Esophagus squamous epithelium (tissue), 5 donors: ENCODE measurements around the gene PHLDB2. TPM values are rescaled to one million over a fixed set of nuclear protein-coding genes. Genes with fewer than 3 reads are reported as not detected.

Experiments used
- DNase-seq: peaks from one replicate; lab custom pipeline; 2025; lab: John Stamatoyannopoulos, UW
- H3K27ac ChIP-seq, 4 donors: fragments of 200-600 bp; sonication (generic); one replicate each; pipeline ENCODE4 v1.5.1; 2016 to 2019; ENCODE audit warnings: mild to moderate bottlenecking in 1 of 4
- H3K27me3 ChIP-seq, 4 donors: fragments of 200-600 bp; sonication (generic); 1 replicate in 3 of 4; 2 replicates in 1 of 4; pipeline versions ENCODE4 v1.5.1 to v1.6.0; 2017 to 2021; ENCODE audit warnings: antibody characterized with exemption in 1 of 4
- H3K36me3 ChIP-seq, 3 donors: fragments of 200-600 bp; sonication (generic); one replicate each; pipeline ENCODE4 v1.5.1; 2016 to 2019
- H3K4me1 ChIP-seq, 3 donors: fragments of 200-600 bp; sonication (generic); one replicate each; pipeline ENCODE4 v1.5.1; 2017 to 2019
- H3K4me3 ChIP-seq, 4 donors: fragments of 200-600 bp; sonication (generic); 1 replicate in 3 of 4; 2 replicates in 1 of 4; pipeline ENCODE4 v1.5.1; 2016 to 2019; ENCODE audit warnings: mild to moderate bottlenecking in 2 of 4, moderate library complexity in 1 of 4
- H3K9me3 ChIP-seq, 3 donors: fragments of 200-600 bp; sonication (generic); one replicate each; pipeline ENCODE4 v1.5.1; 2016 to 2019
- CTCF ChIP-seq, 6 experiments: fragments of 450-650 bp in 4 of 6; fragments of 200-600 bp in 2 of 6; sonication (generic) in 2 of 6; IDR thresholded peaks; one replicate each; pipeline ENCODE4 v1.5.1; 2016 to 2019; ENCODE audit warnings: antibody characterized with exemption in 6 of 6, mild to moderate bottlenecking in 4 of 6, moderate library complexity in 4 of 6
- POLR2A ChIP-seq, 4 donors: fragments of 450-650 bp; IDR thresholded peaks; one replicate each; pipeline ENCODE4 v1.6.1; 2017; ENCODE audit warnings: antibody characterized with exemption in 4 of 4, mild to moderate bottlenecking in 4 of 4, moderate library complexity in 3 of 4
- WGBS, 2 donors: methylation state at CpG; one replicate each; pipeline ENCODE4 v1.1.5; 2018; 5-methylcytosine and 5-hydroxymethylcytosine counted together
- intact Hi-C: fragments of 100-400 bp; cut with DNase I; formaldehyde crosslinking; loops from one replicate; pipeline ENCODE4 v1.15.0; 2022
- total RNA-seq, 4 donors: library from RNA; depleted of rRNA; stranded (reverse); fragments of >200 nt; gene quantifications; one replicate each; pipeline ENCODE4 v1.1.0, GENCODE V29; 2016
- donor health status: DM: yes; HTN: yes; CAD: no.

PHLDB2 gene
- total RNA-seq, 4 donors from 2014 or later: 5.6 to 37.8 (median 19.2) TPM

GRCh38 chr3:111939873-111940272, 80.8 kb downstream of the PHLDB2 start:
- no peak for DNase-seq
- H3K4me3 ChIP-seq: no peak overlapping the region
- H3K36me3 ChIP-seq: peaks cover 0 to 45% (median 5%) of the 10 kb centered on the region in 3 donors
- WGBS, 2 donors: 93 to 96% methylated on average over 2 of the region's 2 CpGs
- no peaks in the 10 kb centered on the region for H3K9me3 ChIP-seq
- peaks cover 0 to 7% (median 0%) of the 10 kb centered on the region in 3 donors for H3K4me1 ChIP-seq
- H3K27ac ChIP-seq: no peak overlapping the region
- no peak for TF ChIP-seq POLR2A (IDR thresholded peaks at IDR 0.05)
- intact Hi-C loops: no loop called here
- H3K27me3 ChIP-seq: no peaks in the 10 kb centered on the region

GRCh38 chr3:111943533-111943932, 84.5 kb downstream of the PHLDB2 start:
- Histone ChIP-seq H3K27me3 (no peaks in the 10 kb centered on the region), H3K9me3 (no peaks in the 10 kb centered on the region), H3K4me1 (peaks cover 0 to 5% (median 3%) of the 10 kb centered on the region in 3 donors), H3K27ac (no peak overlapping the region), H3K36me3 (peaks cover 0 to 45% (median 5%) of the 10 kb centered on the region in 3 donors), H3K4me3 (no peak overlapping the region)
- WGBS, 2 donors: 64 to 90% methylated on average over 2 of the region's 2 CpGs
- no peak for DNase-seq
- intact Hi-C loops: no loop called here
- TF ChIP-seq CTCF (IDR thresholded peaks at IDR 0.05) (no peak), POLR2A (IDR thresholded peaks at IDR 0.05) (no peak)

- no peak for TF ChIP-seq POLR2A (IDR thresholded peaks at IDR 0.05)
- no peak for TF ChIP-seq CTCF (IDR thresholded peaks at IDR 0.05)
- Histone ChIP-seq H3K9me3 (no peaks in the 10 kb centered on the region), H3K4me1 (peaks cover 0 to 5% (median 3%) of the 10 kb centered on the region in 3 donors), H3K27me3 (no peaks in the 10 kb centered on the region), H3K27ac (no peak overlapping the region), H3K36me3 (peaks cover 0 to 44% (median 9%) of the 10 kb centered on the region in 3 donors), H3K4me3 (no peak overlapping the region)
- WGBS, 2 donors: 95% methylated on average over 4 of the region's 4 CpGs
- DNase-seq: no peak
- intact Hi-C loops: no loop called here
Measured at GRCh38 chr3:111944372-111944771, 85.3 kb downstream of the PHLDB2 start.

- Histone ChIP-seq H3K27ac (no peak overlapping the region), H3K9me3 (no peaks in the 10 kb centered on the region)
Measured at GRCh38 chr3:111947231-111947630, 88.2 kb downstream of the PHLDB2 start.

GRCh38 chr3:111948786-111949185, 89.7 kb downstream of the PHLDB2 start:
- peaks cover 0 to 20% (median 4%) of the 10 kb centered on the region in 3 donors for H3K36me3 ChIP-seq
- H3K9me3 ChIP-seq: no peaks in the 10 kb centered on the region
- no peak overlapping the region for H3K27ac ChIP-seq
- no peak for TF ChIP-seq POLR2A (IDR thresholded peaks at IDR 0.05)
- TF ChIP-seq CTCF (IDR thresholded peaks at IDR 0.05): no peak
- H3K27me3 ChIP-seq: no peaks in the 10 kb centered on the region
- H3K4me3 ChIP-seq: no peak overlapping the region
- DNase-seq: no peak
- H3K4me1 ChIP-seq: peaks cover 0 to 5% (median 3%) of the 10 kb centered on the region in 3 donors
- intact Hi-C loops: no loop called here
- 90 to 91% methylated on average over 8 to 9 of the region's 9 CpGs for WGBS, 2 donors

More at GRCh38 chr3:111947231-111947630, 88.2 kb downstream of the PHLDB2 start:
- DNase-seq: no peak
- no peaks in the 10 kb centered on the region for H3K27me3 ChIP-seq
- no peak overlapping the region for H3K4me3 ChIP-seq
- peaks cover 0 to 15% (median 4%) of the 10 kb centered on the region in 3 donors for H3K36me3 ChIP-seq
- H3K4me1 ChIP-seq: peaks cover 0 to 5% (median 3%) of the 10 kb centered on the region in 3 donors
- TF ChIP-seq POLR2A (IDR thresholded peaks at IDR 0.05) (no peak), CTCF (IDR thresholded peaks at IDR 0.05) (no peak)
- intact Hi-C loops: no loop called here
- WGBS, 2 donors: 17 to 22% methylated on average over 1 of the region's 1 CpG
